Stimulated activated CD8-positive, alpha-beta memory T cell treated with anti-CD3 and anti-CD28 coated beads, Interleukin-15, amount 100 ng/mL, for 4 hours (primary cell): ENCODE data around the gene STAB1.
"Not testable (repeated sequence)": the region's sequence is repeated elsewhere in the genome, so short reads cannot be mapped to it uniquely, and the experiment has no call there.

ENCODE experiments used
- DNase-seq, 2 donors: peaks; one replicate each; pipeline ENCODE4 v3.0.0-alpha.2; 2020; ENCODE audit warnings: low read depth in 2 of 2

STAB1 gene

DNA sequence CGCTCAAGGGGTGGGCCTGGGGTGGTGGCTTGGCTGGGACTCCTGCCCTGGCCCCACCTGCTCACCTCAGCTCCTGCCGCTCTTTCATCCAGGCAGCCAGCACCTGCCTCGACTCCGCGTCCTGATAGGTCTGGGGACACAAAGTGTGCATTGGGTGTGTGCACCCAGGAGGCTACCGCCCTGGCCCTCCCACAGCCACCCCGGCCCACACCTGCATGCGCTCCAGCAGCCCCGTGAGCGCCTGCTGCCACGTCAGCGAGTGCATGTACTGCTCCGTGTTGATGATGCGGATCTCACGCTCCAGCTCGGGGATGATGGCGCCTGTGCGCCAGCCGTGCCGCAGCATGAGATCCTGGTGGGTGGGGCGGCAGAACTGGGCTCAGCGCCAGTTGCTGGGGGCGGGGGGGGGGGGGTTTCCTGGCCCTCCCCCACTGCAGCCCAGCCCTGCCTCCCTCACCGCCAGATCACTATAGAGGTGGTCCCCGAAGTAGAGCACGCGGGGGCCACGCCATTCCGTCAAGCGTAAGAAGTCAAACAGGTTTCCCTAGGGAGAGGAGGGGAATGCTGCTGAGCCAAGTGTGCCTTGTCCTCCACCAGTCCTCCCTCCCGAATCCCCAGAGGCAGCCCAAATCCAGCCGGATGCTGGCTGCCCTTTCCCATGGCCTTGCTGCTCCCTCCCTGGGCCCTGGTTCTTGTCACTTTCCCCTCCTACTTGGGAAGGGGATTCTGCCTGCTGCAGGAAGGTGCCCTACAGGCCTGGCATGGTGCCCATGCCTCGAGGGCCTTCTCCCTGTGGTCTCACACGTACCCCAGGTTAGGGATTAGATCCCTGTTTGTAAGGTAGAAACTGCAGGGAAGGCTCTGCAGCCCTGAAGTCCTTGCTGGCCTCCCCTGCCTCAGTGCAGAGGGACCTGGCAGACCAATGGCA lies 29.9 kb downstream of the STAB1 start:
- no peak for DNase-seq

DNA sequence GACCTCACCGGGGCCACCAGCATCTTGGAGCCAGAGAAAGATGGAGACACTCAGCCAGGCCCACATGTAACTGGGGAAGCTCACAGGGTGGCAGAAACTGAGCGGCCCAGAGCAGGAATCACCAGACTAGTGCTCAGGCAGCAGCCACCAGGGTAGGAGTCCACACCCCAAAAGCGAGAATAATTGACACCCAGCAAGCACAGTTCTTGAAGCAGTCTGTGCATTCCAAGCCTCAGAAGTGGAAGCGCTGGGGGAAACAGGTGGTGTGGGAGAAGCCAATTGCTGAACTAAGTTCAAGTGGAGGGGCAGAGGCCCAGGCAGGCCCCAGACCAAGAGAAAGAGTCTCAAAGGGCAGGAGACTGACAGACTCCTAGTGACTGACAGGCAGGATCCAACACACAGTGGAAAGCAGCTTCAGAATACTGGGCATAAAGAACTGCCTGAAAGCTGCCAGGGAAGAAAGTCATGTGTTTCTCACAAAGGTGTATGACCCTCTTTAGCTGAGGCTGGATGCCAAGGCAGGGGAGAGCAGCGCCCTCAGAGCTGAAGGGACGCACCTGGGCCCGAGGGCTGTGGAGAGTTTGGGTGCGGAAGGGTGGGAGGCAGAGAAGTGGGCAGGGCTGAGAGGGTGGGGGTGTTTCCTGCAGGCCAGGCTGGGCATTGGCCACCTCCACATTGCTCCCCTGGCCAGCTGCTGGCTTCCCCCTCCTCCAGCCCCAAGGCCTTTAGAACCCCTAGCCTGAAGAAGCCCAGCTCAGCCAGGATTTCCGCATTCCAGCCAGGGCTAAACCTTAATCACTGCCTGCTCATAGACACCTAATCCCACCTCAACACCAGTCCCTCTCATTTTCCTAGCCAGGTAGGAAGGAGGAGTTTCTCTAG lies 30.8 kb downstream of the STAB1 start:
- DNase-seq, result no peak

DNA sequence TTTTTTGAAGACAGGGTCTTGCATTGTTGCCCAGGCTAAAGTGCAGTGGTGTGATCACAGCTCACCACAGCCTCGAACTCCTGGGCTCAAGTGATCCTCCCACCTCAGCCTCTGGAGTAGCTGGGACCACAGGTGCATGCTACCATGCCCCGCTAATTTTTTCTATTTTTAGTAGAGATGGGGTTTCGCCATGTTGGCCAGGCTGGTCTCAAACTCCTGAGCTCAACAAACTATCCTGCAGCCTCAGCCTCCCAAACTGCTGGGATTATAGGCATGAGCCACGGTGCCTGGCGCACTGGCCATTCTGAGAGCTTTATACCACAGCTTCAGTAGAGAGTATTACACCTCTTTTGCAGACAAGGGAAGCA lies 31.5 kb downstream of the STAB1 start:
- DNase-seq, result not testable (repeated sequence)

DNA sequence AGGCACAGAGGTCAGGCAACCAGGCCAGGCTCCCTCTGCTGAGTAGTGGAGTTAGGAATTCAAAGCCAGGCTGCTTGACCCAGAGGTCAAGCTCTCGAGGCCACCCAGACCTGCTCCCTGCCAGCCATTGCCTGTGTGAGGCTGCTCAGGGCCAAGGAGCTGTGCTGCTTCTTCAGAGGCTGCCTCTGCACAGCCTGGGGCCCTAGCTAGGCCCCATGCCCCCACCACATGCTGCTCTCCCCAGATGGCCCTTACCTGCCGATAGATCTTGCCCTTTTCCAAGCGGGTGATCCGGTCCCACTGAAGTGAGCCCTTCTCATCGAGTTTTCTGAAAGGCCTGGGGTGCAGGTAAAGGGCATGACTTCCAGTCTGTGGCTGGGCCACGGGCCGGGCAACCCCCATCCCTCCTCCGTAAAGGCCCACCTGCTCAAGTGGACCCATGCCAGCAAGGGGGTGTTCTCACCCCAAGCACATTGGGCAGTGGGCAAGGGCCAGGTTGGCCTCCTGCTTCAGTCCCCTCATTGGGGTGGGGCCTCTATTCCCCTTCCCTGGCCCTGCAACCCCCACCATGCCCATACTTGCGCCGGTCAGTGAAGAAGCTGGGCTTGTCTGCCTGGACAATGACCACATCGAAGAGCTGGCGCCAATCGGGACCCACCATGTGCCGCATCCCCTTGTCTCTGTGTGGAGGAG lies 32.0 kb downstream of the STAB1 start:
- no peak for DNase-seq

DNA sequence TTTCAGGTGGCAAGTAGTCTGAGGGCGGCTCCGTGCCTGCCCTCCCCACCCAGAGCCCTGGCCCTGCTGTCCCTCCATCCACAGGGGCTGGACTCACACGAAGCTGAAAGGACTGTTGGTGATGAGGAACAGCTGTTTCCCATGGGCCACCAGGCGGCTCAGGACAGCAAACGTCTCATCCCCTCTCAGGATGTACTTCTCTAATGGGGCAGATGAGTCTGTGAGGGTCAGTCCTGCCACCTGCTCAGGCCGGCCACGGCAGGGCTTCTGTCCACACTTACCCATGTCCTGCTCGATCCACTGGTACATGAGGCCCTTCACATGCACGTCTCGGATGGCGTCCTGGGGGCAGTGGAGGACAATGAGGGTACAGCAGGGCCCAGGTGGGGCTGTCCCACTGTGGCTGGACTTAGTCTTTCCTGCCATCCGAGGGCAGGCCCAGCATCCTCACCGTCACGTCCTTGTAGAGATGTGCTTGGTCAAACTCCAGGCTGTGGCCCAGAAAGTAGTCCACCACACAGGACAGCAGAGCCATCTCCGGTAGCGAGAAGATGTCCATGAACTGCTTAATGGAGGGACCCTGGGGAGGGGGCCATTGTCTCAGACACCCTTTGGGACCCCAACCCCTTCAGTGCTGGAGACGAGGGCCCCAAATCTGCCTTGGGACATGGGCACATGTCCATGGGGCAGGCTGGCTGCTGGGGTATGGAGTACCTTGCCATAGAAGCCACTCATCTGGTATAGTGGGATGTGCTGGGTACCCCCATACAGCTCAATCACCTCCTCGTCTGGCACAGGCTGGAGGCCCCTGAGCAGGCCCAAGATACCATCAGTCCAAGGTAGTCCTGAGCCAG lies 32.8 kb downstream of the STAB1 start:
- no peak for DNase-seq

DNA sequence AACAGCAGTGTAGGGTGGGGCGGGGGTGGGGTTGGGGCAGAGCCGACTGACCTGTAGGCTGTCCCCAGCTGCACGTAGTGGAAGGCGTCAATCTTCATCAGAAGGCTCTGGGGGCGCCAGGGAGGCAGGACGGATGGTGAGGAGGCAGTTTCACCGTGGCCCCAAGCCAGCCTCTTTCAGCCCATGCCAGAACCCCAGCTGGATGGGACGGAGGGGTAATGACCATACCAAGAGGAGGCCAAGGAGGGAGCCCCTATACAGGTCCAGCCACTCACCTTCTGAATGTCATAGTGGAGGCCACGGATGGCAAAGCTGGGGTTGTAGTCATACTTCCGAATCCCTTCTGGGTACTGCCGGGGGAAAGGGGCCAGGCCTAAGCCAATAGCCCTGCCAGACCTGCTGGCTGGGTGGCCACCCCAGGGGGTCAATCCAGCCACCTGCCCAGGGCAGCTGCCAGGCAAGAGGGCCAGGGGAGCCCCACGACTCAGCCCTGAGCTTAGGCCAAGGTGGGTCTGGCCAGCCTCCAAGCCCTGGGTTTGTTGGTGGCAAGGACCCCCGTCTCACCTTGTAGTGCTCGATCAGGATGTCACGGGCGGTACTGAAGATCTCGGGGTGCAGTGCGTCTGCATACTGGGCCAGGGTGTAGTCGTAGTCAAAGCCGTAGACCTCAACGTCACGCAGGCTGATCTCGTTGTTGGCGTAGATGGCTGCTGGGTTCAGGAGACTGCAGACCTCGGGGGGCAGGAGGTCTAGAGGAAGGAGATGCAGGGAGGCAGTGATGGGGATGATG lies 33.6 kb downstream of the STAB1 start:
- no peak for DNase-seq

DNA sequence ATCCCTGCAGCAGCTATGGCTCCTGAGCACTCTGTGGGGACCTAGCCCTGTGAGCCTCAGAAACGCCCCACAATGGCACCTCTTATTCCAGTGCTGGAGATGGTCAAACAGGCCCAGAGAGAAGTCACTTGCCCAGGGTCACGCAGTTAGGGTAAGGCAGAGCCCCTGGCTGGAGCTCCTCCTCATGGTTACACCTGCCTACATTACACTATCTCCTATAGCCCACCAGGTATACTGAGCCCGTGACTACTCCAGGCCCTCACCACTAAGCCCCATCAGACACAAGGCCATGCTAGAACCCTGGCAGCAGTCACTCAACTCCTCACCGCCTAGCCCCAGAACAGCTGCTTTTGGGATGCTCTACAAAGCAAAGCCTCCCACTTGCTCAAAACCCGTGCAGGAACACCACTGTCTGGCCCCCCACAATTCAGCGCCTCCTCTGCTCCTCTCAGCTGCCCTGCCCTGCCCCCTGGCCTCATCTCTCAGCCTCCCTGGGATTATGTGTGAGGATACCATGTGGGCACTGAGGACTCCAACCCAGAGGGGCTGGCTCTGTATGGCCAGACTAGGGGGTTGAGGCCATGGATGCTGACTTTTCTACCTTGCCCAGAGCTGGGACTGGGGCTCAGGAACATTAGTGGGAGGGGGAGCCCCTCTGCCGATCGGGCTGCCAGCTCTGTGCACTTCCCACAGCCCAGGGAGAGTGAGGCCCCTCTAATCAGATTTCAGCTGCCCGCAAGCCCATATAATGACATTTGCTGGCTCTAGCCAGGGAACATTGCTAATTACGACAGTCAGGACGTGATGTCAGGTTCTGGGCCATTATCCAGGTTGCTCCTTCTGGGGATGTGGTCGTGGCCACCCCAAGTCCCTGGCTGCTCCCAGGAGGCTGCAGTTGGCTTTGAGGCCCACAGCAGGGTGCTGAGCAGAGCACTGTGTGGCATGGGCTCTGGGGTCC lies 34.5 kb downstream of the STAB1 start:
- DNase-seq, result no peak

DNA sequence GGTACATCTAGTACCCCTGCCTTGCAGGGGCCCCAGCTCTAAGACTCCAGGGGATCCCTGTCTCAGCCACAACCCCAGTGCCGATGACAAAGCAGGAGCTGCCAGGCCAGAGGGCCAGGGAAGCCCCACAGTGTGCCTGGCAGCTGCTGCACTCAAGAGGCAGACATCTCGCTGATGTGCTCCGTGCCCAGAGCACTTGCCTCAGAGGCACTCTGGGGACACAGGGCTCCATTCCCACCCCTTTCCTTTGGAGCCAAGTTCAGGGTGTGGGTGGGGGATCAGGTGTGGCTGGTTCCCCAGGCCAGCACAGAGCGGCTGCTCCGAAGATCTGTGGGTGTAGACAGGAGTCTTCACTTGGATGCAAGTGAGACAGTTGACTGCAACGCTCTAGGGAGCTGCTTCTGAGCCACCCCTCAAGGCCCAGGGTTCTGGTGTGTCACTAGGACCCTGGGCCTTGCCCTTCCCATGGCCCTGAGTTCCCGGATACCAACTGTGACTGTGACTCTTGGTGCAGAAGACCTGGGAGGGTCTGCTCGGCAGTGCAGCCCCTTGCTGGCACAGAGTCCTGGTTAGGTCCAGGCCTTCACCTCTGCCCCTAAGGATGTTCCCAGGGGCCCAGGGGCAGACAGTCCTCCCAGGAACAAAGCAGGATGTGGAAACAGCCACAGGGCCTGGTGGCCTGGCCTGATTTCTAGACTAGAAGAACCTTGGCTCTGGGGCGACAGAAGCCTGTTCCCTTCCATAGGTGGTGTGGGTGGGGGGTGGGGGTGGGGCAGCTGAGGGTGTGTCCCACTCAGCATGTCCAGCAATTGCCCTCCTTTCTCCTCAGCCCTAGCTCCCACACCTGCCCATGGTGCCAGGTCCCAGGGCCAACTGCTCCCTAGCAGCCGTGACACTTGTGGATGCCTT lies 36.0 kb downstream of the STAB1 start:
- no peak for DNase-seq

DNA sequence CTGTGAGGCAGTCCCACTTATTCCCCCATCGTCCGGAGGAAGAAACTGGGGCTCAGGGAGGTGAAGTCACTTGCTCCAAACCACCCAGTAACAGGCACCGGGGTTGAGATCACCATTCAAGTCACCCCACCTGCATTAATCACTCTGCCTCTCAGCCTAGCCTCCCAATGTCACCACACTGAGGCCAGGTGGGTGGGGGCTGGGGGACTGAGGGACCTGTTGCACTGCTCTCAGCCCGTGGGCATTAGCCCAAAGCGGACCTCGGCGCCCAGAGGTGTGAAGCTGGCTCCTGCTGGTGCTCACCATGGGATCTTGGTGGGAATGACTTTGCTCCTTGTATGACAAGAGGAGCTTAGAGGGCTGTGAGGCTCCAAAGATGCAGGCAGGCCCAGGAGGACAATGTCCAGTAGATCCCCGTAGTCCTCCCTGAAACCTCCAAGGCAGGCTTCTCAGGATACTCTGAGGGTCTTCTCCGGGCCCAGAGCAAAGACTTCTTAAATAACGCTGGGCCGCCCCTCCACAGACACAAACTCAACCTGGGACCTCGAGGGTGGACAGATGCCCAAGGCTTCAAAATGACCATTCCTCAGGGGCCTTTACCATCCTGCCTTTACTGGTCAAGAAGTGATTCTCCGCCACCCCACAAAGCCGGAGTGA lies 36.9 kb downstream of the STAB1 start:
- no peak for DNase-seq

DNA sequence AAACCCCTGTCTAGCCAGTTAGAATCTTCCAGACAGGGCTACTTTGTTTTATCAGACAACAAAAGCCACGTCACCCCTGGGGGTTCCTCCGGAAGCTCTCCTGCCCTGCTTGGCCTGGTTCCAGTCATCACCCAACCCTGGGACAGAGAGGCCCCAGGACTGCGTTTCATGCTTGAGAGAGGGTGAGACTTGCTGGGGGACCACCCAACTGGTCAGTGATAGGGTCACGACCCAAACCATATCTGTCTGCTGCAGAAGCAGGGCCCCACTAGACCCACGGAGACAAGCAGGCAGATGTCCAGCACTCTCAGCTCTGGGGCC lies 37.3 kb downstream of the STAB1 start:
- DNase-seq, result no peak

DNA sequence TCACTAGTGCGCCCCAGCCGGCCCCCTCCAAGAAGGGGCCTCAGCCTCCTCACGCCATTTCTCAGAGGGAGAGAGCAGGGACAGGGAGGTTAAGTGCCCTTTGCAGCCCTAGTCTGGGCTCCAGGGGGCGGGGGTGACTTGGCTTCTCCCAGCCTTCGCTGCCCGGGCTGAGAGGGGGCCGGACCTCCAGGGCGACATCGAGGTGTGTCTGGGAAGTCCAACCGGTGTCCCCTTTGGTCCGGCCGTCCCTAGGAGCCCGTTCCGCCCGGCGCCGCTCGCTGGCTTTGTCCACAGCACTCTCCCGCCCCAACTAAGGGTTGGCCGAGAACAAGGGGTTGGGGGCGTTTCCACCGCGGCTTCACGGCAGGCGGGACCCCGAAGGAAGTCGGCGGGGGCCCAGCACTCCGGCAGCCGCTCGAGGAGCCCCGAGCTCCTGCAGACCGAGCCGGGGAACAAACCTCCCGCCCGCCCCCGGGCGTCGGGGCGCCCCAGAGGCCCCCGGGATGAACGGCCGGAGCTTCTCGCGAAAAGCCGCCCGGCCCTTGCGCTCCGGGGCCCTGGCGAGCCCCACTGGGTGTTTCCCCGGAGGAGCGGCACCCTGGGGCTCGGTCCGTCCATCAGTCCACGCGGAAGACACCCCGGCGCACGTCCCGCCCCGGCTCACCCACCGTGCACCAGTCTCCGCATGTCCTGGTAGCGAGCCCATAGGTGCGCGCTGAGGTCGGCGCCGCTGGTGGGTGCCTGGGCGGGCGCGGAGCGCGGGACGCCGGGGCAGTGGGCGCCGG lies 37.9 kb downstream of the STAB1 start:
- no peak for DNase-seq

DNA sequence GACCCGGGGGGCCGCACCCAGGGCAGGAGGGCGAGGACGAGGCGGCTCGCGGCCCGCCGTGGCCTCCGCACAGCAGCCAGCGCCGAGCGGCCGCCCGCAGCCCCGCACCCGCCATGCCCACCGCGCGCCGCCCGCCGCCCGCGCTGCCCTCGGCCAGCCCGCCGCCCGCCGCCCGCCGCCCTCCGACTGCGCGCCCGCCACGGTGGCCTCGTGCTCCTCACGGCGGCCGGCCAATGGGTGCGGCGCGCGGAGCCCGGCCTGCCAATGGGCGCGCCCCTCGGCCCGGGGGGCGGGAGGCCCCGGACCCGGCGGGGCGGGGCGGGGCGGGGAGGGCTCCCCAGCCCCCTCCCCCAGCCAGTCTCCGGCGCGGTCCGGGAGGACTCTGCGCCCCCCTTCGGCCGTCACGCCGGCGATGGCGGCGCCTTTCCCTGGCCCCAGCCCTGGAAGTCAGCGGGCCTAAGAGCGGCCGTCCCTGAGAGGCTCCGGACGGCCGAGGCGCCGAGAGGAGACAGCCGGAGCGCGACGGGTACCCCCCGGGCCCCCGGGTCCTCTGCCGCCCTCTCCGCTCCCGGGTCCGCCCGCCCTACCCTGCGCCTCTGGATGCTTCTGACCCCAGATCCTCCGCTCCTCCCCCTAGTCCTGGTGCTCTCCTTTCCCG lies 38.6 kb downstream of the STAB1 start, which contains the start of gene NT5DC2:
NT5DC2 (minus strand) TSS at position 235 of the 658 bp plus-strand sequence; CDS start at position 115, 120 bp downstream.
- DNase-seq, result peak in 1 of 2 donors; percentile 51

DNA sequence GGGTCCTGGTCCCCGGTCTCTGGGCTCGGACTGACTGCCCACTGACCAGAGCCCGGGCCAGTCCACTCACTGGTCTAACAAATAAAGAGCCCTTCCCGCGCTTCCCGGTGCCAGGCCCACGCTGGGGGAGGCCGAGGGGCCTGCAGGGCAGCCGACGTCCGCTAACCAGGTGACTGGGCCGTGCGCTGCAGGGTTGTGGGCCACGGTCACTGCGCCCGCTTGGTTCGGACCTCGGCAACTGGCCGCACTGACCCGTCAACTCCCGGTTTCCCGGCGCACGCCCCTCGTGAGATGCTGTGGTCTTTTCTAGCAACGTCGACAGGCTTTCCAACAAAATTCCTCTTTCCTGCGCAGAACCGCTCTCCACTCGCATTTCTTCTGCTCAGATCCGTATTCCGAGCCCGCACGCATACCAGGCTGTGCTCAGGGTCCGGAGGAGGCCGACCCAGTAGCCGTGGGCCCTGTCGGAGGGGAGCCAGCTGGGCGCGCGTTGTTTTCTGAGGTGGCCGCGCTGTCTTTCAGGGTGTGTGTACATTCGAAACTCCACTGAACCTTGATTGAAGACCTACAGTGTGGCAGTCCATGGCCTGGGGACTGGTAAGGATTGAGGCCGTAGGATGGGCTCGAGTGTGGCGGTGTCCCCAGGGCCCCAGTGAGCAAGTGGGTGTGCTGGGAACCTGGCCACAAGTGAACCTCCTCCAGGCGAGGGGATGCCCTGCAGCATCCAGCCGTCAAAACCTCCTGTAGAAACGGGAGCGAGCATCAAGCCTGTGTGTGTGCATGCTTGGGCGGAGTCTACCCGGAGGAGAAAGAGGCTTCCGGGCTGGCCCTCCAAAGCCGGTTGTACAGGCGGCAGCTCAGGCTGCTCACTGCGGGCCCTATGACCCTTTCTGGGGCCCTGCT lies 39.4 kb downstream of the STAB1 start:
- no peak for DNase-seq

DNA sequence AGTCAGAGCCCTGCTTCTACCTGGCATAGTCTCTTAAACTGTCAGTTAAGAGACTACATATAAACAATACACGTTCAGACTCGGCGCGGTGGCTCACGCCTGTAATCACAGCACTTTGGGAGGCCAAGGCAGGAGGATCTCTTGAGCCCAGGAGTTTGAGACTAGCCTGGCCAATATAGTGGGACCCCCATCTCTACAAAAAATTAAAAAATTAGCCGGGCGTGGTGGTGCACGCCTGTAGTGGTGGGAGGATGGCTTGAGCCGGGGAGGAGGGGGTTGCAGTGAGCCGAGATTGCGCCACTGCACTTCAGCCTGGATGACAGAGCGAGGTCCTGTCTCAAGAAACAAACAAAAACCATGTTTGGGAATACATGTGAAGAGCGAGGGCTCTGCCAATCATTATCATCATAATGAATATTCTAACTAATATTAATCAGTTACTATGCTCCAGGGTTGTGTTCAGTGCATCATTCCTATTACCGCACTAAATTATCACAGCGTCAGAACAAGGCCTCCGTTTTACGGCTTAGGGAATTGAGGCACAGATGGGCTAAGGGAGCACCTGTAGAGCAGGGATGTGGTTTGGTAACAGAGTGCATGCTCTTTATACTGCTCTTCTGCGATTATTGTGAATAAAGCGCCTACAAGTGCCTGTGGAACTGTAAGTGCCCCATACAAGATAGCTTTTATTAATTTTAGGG lies 40.4 kb downstream of the STAB1 start:
- DNase-seq, result no peak

DNA sequence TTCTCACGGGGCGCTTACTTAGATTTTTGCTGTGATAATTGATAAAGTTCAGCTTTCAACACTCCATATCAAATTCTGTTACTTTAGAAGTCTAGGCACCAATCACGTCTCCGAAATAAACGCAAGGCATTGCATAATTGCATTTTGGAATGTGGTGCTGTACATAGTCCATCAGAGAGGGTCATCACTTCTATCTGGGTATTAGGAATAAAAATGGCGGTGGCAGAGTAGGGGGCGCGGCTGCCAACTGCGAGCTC lies 40.9 kb downstream of the STAB1 start:
- DNase-seq, result no peak
